Natural killer cell (primary cell): ENCODE measurements around the gene OXCT1. TPM values are rescaled to one million over a fixed set of nuclear protein-coding genes. Genes with fewer than 3 reads are reported as not detected.
A peak's percentile ranks its signal among the peaks of the same experiment; 100 is the strongest.

Experiments used
- ATAC-seq, 3 donors: fragments of 150-1000 bp in 2 of 3; fragments of 200-7000 bp in 1 of 3; cut with Tn5 transposase; 1 replicate in 1 of 3; 2 replicates in 2 of 3; pipeline ENCODE4 v1.10.0; 2021; ENCODE audit warnings: mild to moderate bottlenecking in 2 of 3, moderate library complexity in 2 of 3
- DNase-seq, 2 donors: peaks; one replicate each; pipeline versions ENCODE4 v3.0.0 to v3.0.0-alpha.2; 2013 to 2021; ENCODE audit warnings: mixed read lengths in 1 of 2
- H3K27ac ChIP-seq: one replicate; pipeline ENCODE4 v1.5.1; 2013; ENCODE audit warnings: mild to moderate bottlenecking, low read length
- H3K27me3 ChIP-seq: one replicate; pipeline ENCODE4 v1.6.1; 2013; ENCODE audit warnings: low read length; ENCODE audit not compliant: control insufficient read depth, insufficient read depth
- H3K36me3 ChIP-seq: one replicate; pipeline ENCODE4 v1.6.1; 2013; ENCODE audit warnings: low read length; ENCODE audit not compliant: control insufficient read depth, insufficient read depth
- H3K4me1 ChIP-seq: one replicate; pipeline ENCODE4 v1.6.1; 2013; ENCODE audit warnings: low read length; ENCODE audit not compliant: control insufficient read depth, insufficient read depth
- H3K4me3 ChIP-seq: one replicate; pipeline ENCODE4 v1.5.1; 2013; ENCODE audit warnings: low read length
- H3K9me3 ChIP-seq: one replicate; pipeline ENCODE4 v1.6.1; 2013; ENCODE audit warnings: low read length; ENCODE audit not compliant: control insufficient read depth, insufficient read depth
- H3K27ac Mint-ChIP-seq, 2 donors: one replicate each; pipeline ENCODE4 v1.8.0; 2022; ENCODE audit warnings: mild to moderate bottlenecking in 2 of 2, mixed read lengths in 2 of 2, moderate library complexity in 1 of 2
- H3K27me3 Mint-ChIP-seq, 2 donors: one replicate each; pipeline ENCODE4 v1.8.0; 2022; ENCODE audit warnings: low read depth in 2 of 2, mixed read lengths in 2 of 2
- H3K36me3 Mint-ChIP-seq: one replicate; pipeline ENCODE4 v1.8.0; 2022; ENCODE audit warnings: mixed read lengths
- H3K4me1 Mint-ChIP-seq, 2 donors: one replicate each; pipeline ENCODE4 v1.8.0; 2022; ENCODE audit warnings: mixed read lengths in 2 of 2
- H3K4me3 Mint-ChIP-seq: one replicate; pipeline ENCODE4 v1.8.0; 2022; ENCODE audit warnings: mild to moderate bottlenecking, moderate library complexity, mixed read lengths
- H3K9me3 Mint-ChIP-seq, 2 donors: one replicate each; pipeline ENCODE4 v1.8.0; 2022; ENCODE audit warnings: mixed read lengths in 2 of 2
- WGBS: methylation state at CpG from one replicate; pipeline ENCODE4 v1.1.7; 2013; ENCODE audit warnings: missing lambda C conversion rate; ENCODE audit not compliant: insufficient coverage; 5-methylcytosine and 5-hydroxymethylcytosine counted together
- intact Hi-C: fragments of 100-400 bp; cut with micrococcal nuclease; formaldehyde crosslinking; loops from one replicate; pipeline ENCODE4 v1.14.2; 2022
- total RNA-seq, 4 donors: library from RNA; stranded (reverse); fragments of 120-200 nt in 1 of 4; gene quantifications; one replicate each; pipeline versions ENCODE4 v1.2.3 to v1.2.4, GENCODE V29; 2013 to 2022
- TF ChIP-seq, protein P1 (sequence below): fragments of 200-600 bp; IDR thresholded peaks from one replicate; pipeline ENCODE4 v1.8.0; 2022; ENCODE audit warnings: antibody characterized with exemption

Gene OXCT1
- total RNA-seq, 3 donors from 2014 or later (not counting 1 experiment from before 2014, with no cell fraction given): 17.1 to 19.9 (median 18.0) TPM

DNA sequence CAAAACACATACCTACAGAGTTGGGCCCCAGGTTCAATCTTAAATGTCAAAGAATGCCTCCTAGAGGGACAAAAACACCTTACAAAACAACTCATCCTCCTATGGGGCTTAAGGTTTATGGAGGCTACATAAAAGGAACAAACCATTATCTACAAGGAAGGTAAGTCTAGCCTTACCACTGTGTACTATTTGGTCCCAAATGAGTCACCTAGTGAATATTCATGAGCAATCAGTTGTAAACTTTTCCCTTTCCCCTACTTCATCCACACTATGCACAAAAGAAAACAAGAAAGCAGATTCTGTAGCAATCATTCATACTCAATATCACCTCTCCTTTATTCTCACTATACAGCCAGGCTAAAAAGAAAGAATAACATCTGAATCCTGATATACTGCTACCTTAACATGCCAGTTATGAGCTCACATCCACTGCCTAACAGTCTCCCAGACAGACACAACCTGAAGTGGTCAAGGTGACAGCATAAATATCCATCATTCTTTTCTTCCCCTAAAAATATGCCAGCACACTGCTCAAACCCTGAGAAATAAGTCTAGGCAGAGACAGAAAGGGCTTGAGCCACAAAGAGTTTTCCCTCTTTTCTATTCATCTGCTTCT lies 6.2 kb downstream of the OXCT1 start:
- intact Hi-C loops: no loop called here
- Histone ChIP-seq H3K36me3 (peaks cover 21% of the 10 kb centered on the region), H3K4me3 (no peak overlapping the region), H3K9me3 (no peaks in the 10 kb centered on the region), H3K4me1 (peaks cover 4% of the 10 kb centered on the region), H3K27ac (no peak overlapping the region), H3K27me3 (no peaks in the 10 kb centered on the region)
- peaks cover 21 to 37% of the 10 kb centered on the region in 2 donors for H3K4me1 Mint-ChIP-seq
- DNase-seq (no peak), ATAC-seq (no peak)
- peak overlapping the region in 1 of 2 donors; percentile 11 for H3K27ac Mint-ChIP-seq
- H3K9me3 Mint-ChIP-seq: no peaks in the 10 kb centered on the region
- peaks cover 6% of the 10 kb centered on the region for H3K36me3 Mint-ChIP-seq
- H3K27me3 Mint-ChIP-seq: no peaks in the 10 kb centered on the region
- TF ChIP-seq, protein P1, sequence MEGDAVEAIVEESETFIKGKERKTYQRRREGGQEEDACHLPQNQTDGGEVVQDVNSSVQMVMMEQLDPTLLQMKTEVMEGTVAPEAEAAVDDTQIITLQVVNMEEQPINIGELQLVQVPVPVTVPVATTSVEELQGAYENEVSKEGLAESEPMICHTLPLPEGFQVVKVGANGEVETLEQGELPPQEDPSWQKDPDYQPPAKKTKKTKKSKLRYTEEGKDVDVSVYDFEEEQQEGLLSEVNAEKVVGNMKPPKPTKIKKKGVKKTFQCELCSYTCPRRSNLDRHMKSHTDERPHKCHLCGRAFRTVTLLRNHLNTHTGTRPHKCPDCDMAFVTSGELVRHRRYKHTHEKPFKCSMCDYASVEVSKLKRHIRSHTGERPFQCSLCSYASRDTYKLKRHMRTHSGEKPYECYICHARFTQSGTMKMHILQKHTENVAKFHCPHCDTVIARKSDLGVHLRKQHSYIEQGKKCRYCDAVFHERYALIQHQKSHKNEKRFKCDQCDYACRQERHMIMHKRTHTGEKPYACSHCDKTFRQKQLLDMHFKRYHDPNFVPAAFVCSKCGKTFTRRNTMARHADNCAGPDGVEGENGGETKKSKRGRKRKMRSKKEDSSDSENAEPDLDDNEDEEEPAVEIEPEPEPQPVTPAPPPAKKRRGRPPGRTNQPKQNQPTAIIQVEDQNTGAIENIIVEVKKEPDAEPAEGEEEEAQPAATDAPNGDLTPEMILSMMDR: no peak
- no peak overlapping the region for H3K4me3 Mint-ChIP-seq

DNA sequence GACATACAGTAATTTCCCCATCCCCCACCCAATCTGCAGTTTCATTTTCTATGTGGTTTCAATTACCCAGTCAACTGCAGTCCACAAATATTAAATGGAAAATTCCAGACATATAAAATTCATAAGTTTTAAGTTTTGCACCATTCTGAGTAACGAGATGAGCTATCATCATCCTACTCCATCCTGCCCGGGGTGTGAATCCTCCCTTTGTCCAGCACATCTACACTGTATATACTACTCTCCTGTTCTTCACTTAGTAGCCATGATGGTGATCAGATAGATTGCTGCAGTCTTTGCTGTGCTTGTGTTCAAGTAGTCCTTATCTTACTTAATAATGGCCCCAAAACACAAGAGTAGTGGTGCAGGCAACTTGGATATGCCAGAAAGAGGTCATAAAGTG lies 11.3 kb downstream of the OXCT1 start:
- Mint-ChIP-seq H3K4me3 (no peak overlapping the region), H3K4me1 (peaks cover 7 to 13% of the 10 kb centered on the region in 2 donors), H3K27me3 (no peaks in the 10 kb centered on the region), H3K27ac (no peak overlapping the region), H3K9me3 (no peaks in the 10 kb centered on the region), H3K36me3 (peaks cover 6% of the 10 kb centered on the region)
- Histone ChIP-seq H3K27me3 (no peaks in the 10 kb centered on the region), H3K36me3 (peaks cover 36% of the 10 kb centered on the region), H3K4me3 (no peak overlapping the region), H3K9me3 (no peaks in the 10 kb centered on the region), H3K27ac (no peak overlapping the region), H3K4me1 (no peaks in the 10 kb centered on the region)
- peak in 1 of 2 donors; percentile 17 for DNase-seq
- TF ChIP-seq, protein P1: no peak
- no peak for ATAC-seq
- WGBS: 80% methylated on average over 2 of the region's 2 CpGs
- intact Hi-C loops: loop anchor here (5.0 kb wide), 2 partner anchors 68 to 148 kb away; partner anchors contain the start of gene FBXO4

DNA sequence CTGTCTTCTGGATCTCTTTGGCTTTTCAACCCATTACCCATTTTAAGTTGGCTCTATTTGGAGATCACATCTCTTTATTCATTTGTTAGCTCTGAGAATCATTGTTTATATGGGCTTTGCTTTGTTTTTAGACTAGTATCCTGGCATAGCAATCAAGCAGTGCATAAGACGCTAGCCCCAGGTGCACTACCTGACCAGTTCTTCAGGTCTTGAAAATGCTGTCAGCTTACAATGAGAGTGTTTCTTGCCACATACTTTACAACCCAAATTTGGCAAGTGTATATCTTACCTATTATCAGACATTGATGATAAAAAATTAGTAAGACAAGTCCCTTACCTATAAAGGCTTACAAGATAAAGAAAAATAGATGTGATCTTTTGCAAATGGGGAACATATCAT lies 12.2 kb downstream of the OXCT1 start:
- H3K27ac Mint-ChIP-seq: peak overlapping the region in 1 of 2 donors; percentile 31
- 100% methylated on average over 1 of the region's 1 CpG for WGBS
- intact Hi-C loops: loop anchor here (2.0 to 5.0 kb wide), 3 partner anchors 69 to 1031 kb away; partner anchors contain the start of gene FBXO4

More for the DNA sequence above, 12.2 kb downstream of the OXCT1 start:
- H3K36me3 Mint-ChIP-seq: peaks cover 6% of the 10 kb centered on the region
- Histone ChIP-seq H3K27ac (no peak overlapping the region), H3K4me3 (no peak overlapping the region), H3K36me3 (peaks cover 42% of the 10 kb centered on the region), H3K9me3 (no peaks in the 10 kb centered on the region), H3K27me3 (no peaks in the 10 kb centered on the region), H3K4me1 (no peaks in the 10 kb centered on the region)
- no peak for ATAC-seq
- peaks cover 0 to 5% of the 10 kb centered on the region in 2 donors for H3K4me1 Mint-ChIP-seq
- TF ChIP-seq, protein P1: no peak
- no peaks in the 10 kb centered on the region for H3K27me3 Mint-ChIP-seq
- H3K4me3 Mint-ChIP-seq: no peak overlapping the region
- no peaks in the 10 kb centered on the region for H3K9me3 Mint-ChIP-seq
- no peak for DNase-seq
